ENCODE results near the gene KIF3A. TPM values are rescaled to one million over a fixed set of nuclear protein-coding genes. Genes with fewer than 3 reads are reported as not detected.

KIF3A gene
- total and polyA plus RNA-seq, 2 experiments from 2014 or later = 5.4 to 10.5 TPM

GRCh38 chr5:132777209-132778069 is 40.1 kb upstream of the KIF3A start, which contains the start of gene SEPTIN8:
Gene SEPTIN8 (minus strand): TSS chr5:132777239. CDS start chr5:132777137, 102 bp downstream.
- DNase-seq (ENCODE audit: low read depth in 1 of 2, low spot score in 1 of 2) = peak; percentile 51 to 79
- TF ChIP-seq CTCF (IDR thresholded peaks at IDR 0.05; ENCODE audit: low read depth, low read length) = no peak
- Histone ChIP-seq H3K36me3 (no peaks in the 10 kb centered on the region), H3K9me3 (ENCODE audit: low read depth) (no peaks in the 10 kb centered on the region), H3K27ac (peak within 1 kb of the TSS; percentile 51), H3K4me1 (ENCODE audit: low read depth) (peaks cover 8% of the 10 kb centered on the region), H3K4me3 (peak within 1 kb of the TSS; percentile 74), H3K27me3 (peaks cover 49% of the 10 kb centered on the region)

GRCh38 chr5:132776938-132777208 is 39.5 kb upstream of the KIF3A start:
- peak overlapping the region; percentile 51 for H3K27ac ChIP-seq
- DNase-seq (ENCODE audit: low read depth in 1 of 2, low spot score in 1 of 2) = no peak
- H3K9me3 ChIP-seq (ENCODE audit: low read depth) = no peaks in the 10 kb centered on the region
- peak overlapping the region; percentile 74 for H3K4me3 ChIP-seq
- no peaks in the 10 kb centered on the region for H3K36me3 ChIP-seq
- H3K4me1 ChIP-seq (ENCODE audit: low read depth) = peaks cover 8% of the 10 kb centered on the region
- H3K27me3 ChIP-seq = peaks cover 45% of the 10 kb centered on the region
- no peak for TF ChIP-seq CTCF (IDR thresholded peaks at IDR 0.05; ENCODE audit: low read depth, low read length)

- TF ChIP-seq CTCF (IDR thresholded peaks at IDR 0.05; ENCODE audit: low read depth, low read length) = no peak
- H3K27me3 ChIP-seq = peaks cover 41% of the 10 kb centered on the region
- no peaks in the 10 kb centered on the region for H3K36me3 ChIP-seq
- peak; percentile 35 for DNase-seq (ENCODE audit: low read depth in 1 of 2, low spot score in 1 of 2)
- no peaks in the 10 kb centered on the region for H3K9me3 ChIP-seq (ENCODE audit: low read depth)
- H3K27ac ChIP-seq = peak overlapping the region; percentile 51
- peaks cover 9% of the 10 kb centered on the region for H3K4me1 ChIP-seq (ENCODE audit: low read depth)
- H3K4me3 ChIP-seq = peak overlapping the region; percentile 74
Observed at GRCh38 chr5:132776131-132776937, 39.0 kb upstream of the KIF3A start.

- Histone ChIP-seq H3K27me3 (peaks cover 33% of the 10 kb centered on the region), H3K36me3 (no peaks in the 10 kb centered on the region), H3K4me3 (peak overlapping the region; percentile 74), H3K27ac (no peak overlapping the region), H3K4me1 (ENCODE audit: low read depth) (peaks cover 13% of the 10 kb centered on the region), H3K9me3 (ENCODE audit: low read depth) (no peaks in the 10 kb centered on the region)
- DNase-seq (ENCODE audit: low read depth in 1 of 2, low spot score in 1 of 2) = peak in 1 of 2 donors; percentile 16
- no peak for TF ChIP-seq CTCF (IDR thresholded peaks at IDR 0.05; ENCODE audit: low read depth, low read length)
Observed at GRCh38 chr5:132775476-132775961, 38.2 kb upstream of the KIF3A start.

GRCh38 chr5:132774896-132775295 is 37.5 kb upstream of the KIF3A start:
- H3K36me3 ChIP-seq = no peaks in the 10 kb centered on the region
- no peak overlapping the region for H3K27ac ChIP-seq
- H3K9me3 ChIP-seq (ENCODE audit: low read depth) = no peaks in the 10 kb centered on the region
- no peak overlapping the region for H3K4me3 ChIP-seq
- H3K27me3 ChIP-seq = peaks cover 26% of the 10 kb centered on the region
- TF ChIP-seq CTCF (IDR thresholded peaks at IDR 0.05; ENCODE audit: low read depth, low read length) = no peak
- DNase-seq (ENCODE audit: low read depth in 1 of 2, low spot score in 1 of 2) = no peak
- peaks cover 13% of the 10 kb centered on the region for H3K4me1 ChIP-seq (ENCODE audit: low read depth)
